ENCODE results near the gene RETREG3. TPM values are rescaled to one million over a fixed set of nuclear protein-coding genes. Genes with fewer than 3 reads are reported as not detected.

The RETREG3 gene
- total and polyA plus RNA-seq, 9 of the 15 experiments (the other 6 are each of a cell fraction or from before 2014, with no cell fraction given): 4.1 to 39.0 (median 16.9) TPM

GRCh38 chr17:42531455-42532354 is 77.5 kb downstream of the RETREG3 start (continued):
- no peak for TF ChIP-seq CHD7 (IDR thresholded peaks at IDR 0.05; ENCODE audit: low read depth, low read length)
- TF ChIP-seq ZNF277 (CRISPR knock-in tag; IDR thresholded peaks at IDR 0.05; ENCODE audit: borderline replicate concordance): no peak
- TF ChIP-seq ZNF217 (CRISPR knock-in tag; IDR thresholded peaks at IDR 0.05): no peak
- TF ChIP-seq HNRNPL (IDR thresholded peaks at IDR 0.05; ENCODE audit: low read depth, low read length): no peak
- no peak for TF ChIP-seq ZNF134 (CRISPR knock-in tag; conservative IDR thresholded peaks at IDR 0.05)
- no peak for TF ChIP-seq KLF13 (tag; IDR thresholded peaks at IDR 0.05; ENCODE audit: borderline replicate concordance, low read depth)
- no peak for TF ChIP-seq ZNF655 (CRISPR knock-in tag; IDR thresholded peaks at IDR 0.05)
- TF ChIP-seq SNRNP70 (optimal IDR thresholded peaks at IDR 0.05; ENCODE audit: low read depth, low read length): no peak
- TF ChIP-seq, protein P1, sequence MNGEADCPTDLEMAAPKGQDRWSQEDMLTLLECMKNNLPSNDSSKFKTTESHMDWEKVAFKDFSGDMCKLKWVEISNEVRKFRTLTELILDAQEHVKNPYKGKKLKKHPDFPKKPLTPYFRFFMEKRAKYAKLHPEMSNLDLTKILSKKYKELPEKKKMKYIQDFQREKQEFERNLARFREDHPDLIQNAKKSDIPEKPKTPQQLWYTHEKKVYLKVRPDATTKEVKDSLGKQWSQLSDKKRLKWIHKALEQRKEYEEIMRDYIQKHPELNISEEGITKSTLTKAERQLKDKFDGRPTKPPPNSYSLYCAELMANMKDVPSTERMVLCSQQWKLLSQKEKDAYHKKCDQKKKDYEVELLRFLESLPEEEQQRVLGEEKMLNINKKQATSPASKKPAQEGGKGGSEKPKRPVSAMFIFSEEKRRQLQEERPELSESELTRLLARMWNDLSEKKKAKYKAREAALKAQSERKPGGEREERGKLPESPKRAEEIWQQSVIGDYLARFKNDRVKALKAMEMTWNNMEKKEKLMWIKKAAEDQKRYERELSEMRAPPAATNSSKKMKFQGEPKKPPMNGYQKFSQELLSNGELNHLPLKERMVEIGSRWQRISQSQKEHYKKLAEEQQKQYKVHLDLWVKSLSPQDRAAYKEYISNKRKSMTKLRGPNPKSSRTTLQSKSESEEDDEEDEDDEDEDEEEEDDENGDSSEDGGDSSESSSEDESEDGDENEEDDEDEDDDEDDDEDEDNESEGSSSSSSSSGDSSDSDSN (IDR thresholded peaks at IDR 0.05; ENCODE audit: borderline replicate concordance in 1 of 2, low read depth in 2 of 2, low read length in 2 of 2): peak; percentile 64 to 67; a peak in 1 of 4 replicates
